ENCODE results near the gene ASPG.

DNA sequence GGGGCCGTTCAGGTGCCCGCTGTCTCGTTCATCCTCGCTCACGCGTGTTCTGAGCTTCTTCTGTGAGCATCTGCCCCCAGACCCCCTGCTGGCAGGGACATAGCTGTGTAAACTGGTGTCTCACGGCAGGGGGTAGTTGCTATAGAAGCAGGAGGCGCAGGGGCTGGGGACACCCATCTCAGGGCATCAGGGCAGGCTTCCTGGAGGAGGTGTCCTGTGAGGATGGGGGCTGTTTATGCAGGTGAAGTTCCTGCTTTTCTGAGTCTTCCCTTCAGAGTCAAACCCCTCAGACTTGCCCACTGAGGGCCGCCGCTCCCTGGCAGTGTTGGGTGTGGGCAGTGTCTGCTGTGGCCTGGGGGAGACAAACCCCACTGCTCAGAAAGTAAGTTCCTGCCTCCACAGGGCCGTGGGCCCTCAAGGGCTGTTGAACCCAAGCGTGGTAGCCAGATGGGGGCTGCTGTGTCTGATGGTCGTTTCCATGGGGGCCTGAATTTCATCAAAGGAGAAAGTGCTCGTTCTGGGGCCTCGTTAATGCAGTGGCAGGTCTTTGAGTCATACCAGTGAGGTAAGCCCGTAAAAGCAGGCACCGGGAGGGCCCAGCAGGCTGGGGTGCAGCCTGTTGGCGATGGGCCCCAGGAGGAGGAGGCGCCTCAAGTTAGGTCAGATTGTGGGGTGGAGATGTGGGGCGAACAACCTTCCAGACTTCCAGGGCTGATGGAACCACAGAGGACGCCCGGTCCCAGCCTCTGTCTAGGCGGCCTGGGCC is 76.3 kb downstream of the ASPG start:
- TF ChIP-seq EZH2 (IDR thresholded peaks at IDR 0.05; ENCODE audit: insufficient read depth, poor library complexity, severe bottlenecking) (no peak), EZH2phosphoT487 (IDR thresholded peaks at IDR 0.05; ENCODE audit: insufficient read depth, low read depth) (no peak)

All from GM23248 (cell line).